H9 (cell line): ENCODE measurements around the gene GIT1. TPM values are rescaled to one million over a fixed set of nuclear protein-coding genes. Genes with fewer than 3 reads are reported as not detected.

Source experiments
- DNase-seq: peaks from one replicate; pipeline ENCODE4 v3.0.0-alpha.2; 2017
- H2AFZ ChIP-seq: one replicate; pipeline ENCODE4 v1.6.1; 2013; ENCODE audit warnings: mild to moderate bottlenecking, low read length, control low read depth, moderate library complexity
- H2AK5ac ChIP-seq: 2 replicates; pipeline ENCODE4 v1.6.1; 2013; ENCODE audit warnings: low read length, control low read depth, mixed read lengths; ENCODE audit not compliant: insufficient read length
- H2BK120ac ChIP-seq: one replicate; pipeline ENCODE4 v1.6.1; 2013; ENCODE audit warnings: low read depth, mild to moderate bottlenecking, low read length, control low read depth, inconsistent platforms; ENCODE audit not compliant: poor library complexity, severe bottlenecking
- H2BK12ac ChIP-seq: 2 replicates; pipeline ENCODE4 v1.6.1; 2013; ENCODE audit warnings: low read length, control low read depth, mixed read lengths, low read depth; ENCODE audit not compliant: insufficient read length
- H2BK15ac ChIP-seq: 2 replicates; pipeline ENCODE4 v1.6.1; 2013; ENCODE audit warnings: low read depth, low read length, control low read depth
- H2BK20ac ChIP-seq: one replicate; pipeline ENCODE4 v1.6.1; 2013; ENCODE audit warnings: low read depth, mild to moderate bottlenecking, low read length, control low read depth, inconsistent platforms; ENCODE audit not compliant: poor library complexity, severe bottlenecking
- H2BK5ac ChIP-seq: 2 replicates; pipeline ENCODE4 v1.6.1; 2013; ENCODE audit warnings: low read length, control low read depth, mixed read lengths; ENCODE audit not compliant: insufficient read length
- H3K14ac ChIP-seq: 2 replicates; pipeline ENCODE4 v1.6.1; 2013; ENCODE audit warnings: low read length, control low read depth; ENCODE audit not compliant: insufficient read depth
- H3K18ac ChIP-seq: 2 replicates; pipeline ENCODE4 v1.6.1; 2013; ENCODE audit warnings: low read depth, mild to moderate bottlenecking, mixed read lengths, low read length, control low read depth; ENCODE audit not compliant: insufficient read length
- H3K23ac ChIP-seq: 2 replicates; pipeline ENCODE4 v1.6.1; 2013; ENCODE audit warnings: low read length, control low read depth, mixed read lengths, low read depth; ENCODE audit not compliant: insufficient read length
- H3K23me2 ChIP-seq: 2 replicates; pipeline ENCODE4 v1.6.1; 2013; ENCODE audit warnings: low read depth, mild to moderate bottlenecking, mixed read lengths, low read length, control low read depth; ENCODE audit not compliant: insufficient read length, poor library complexity, severe bottlenecking
- H3K27ac ChIP-seq: 2 replicates; pipeline ENCODE4 v1.5.1; 2013; ENCODE audit warnings: low read length, control low read depth, mixed read lengths, low read depth; ENCODE audit not compliant: insufficient read length
- H3K27me3 ChIP-seq: 2 replicates; pipeline ENCODE4 v1.6.1; 2013; ENCODE audit warnings: low read length, control low read depth, inconsistent platforms; ENCODE audit not compliant: insufficient read depth
- H3K4ac ChIP-seq: 2 replicates; pipeline ENCODE4 v1.6.1; 2013; ENCODE audit warnings: low read depth, mild to moderate bottlenecking, control low read depth, inconsistent platforms, low read length, moderate library complexity
- H3K4me1 ChIP-seq: 2 replicates; pipeline ENCODE4 v1.6.1; 2013; ENCODE audit warnings: low read length, control low read depth, inconsistent platforms; ENCODE audit not compliant: insufficient read depth
- H3K4me2 ChIP-seq: 2 replicates; pipeline ENCODE4 v1.6.1; 2013; ENCODE audit warnings: low read length, control low read depth, mixed read lengths; ENCODE audit not compliant: insufficient read length, insufficient read depth
- H3K56ac ChIP-seq: 2 replicates; pipeline ENCODE4 v1.6.1; 2013; ENCODE audit warnings: low read depth, mild to moderate bottlenecking, mixed read lengths, low read length, control low read depth; ENCODE audit not compliant: insufficient read length
- H3K79me1 ChIP-seq: 2 replicates; pipeline ENCODE4 v1.6.1; 2013; ENCODE audit warnings: low read depth, mild to moderate bottlenecking, moderate library complexity, low read length, control low read depth, inconsistent platforms; ENCODE audit not compliant: insufficient read depth, poor library complexity, severe bottlenecking
- H3K79me2 ChIP-seq: 2 replicates; pipeline ENCODE4 v1.6.1; 2013; ENCODE audit warnings: low read length, control low read depth, inconsistent platforms; ENCODE audit not compliant: insufficient read depth
- H3K9ac ChIP-seq: 2 replicates; pipeline ENCODE4 v1.6.1; 2013; ENCODE audit warnings: low read length, control low read depth, mixed read lengths; ENCODE audit not compliant: insufficient read length; ENCODE audit errors: extremely low read depth
- H3K9me3 ChIP-seq: one replicate; pipeline ENCODE4 v1.6.1; 2013; ENCODE audit warnings: low read depth, low read length, inconsistent platforms; ENCODE audit not compliant: control insufficient read depth
- H3T11ph ChIP-seq: one replicate; pipeline ENCODE4 v1.6.1; 2013; ENCODE audit warnings: mild to moderate bottlenecking, low read length, control low read depth, inconsistent platforms
- H4K20me1 ChIP-seq: one replicate; pipeline ENCODE4 v1.6.1; 2013; ENCODE audit not compliant: control insufficient read depth, insufficient read length, insufficient read depth
- H4K5ac ChIP-seq: 2 replicates; pipeline ENCODE4 v1.6.1; 2013; ENCODE audit warnings: low read depth, mild to moderate bottlenecking, mixed read lengths, low read length, control low read depth; ENCODE audit not compliant: insufficient read length
- H4K8ac ChIP-seq: replicated peaks from 2 replicates; pipeline ENCODE4 v1.6.1; 2013; ENCODE audit warnings: low read length, control low read depth, mixed read lengths, low read depth; ENCODE audit not compliant: insufficient read length
- H4K91ac ChIP-seq: 2 replicates; pipeline ENCODE4 v1.6.1; 2013; ENCODE audit warnings: low read depth, mild to moderate bottlenecking, moderate library complexity, mixed read lengths, low read length, control low read depth; ENCODE audit not compliant: insufficient read length
- H3K27ac Mint-ChIP-seq, 3 experiments: 2 replicates in 2 of 3; 3 replicates in 1 of 3; pipeline ENCODE4 v1.8.0; 2020 to 2021; ENCODE audit warnings: mixed read lengths in 3 of 3, mild to moderate bottlenecking in 1 of 3, moderate library complexity in 1 of 3
- H3K27me3 Mint-ChIP-seq: 2 replicates; pipeline ENCODE4 v1.8.0; 2021; ENCODE audit warnings: low read depth, mild to moderate bottlenecking, moderate library complexity, mixed read lengths
- H3K36me3 Mint-ChIP-seq, 3 experiments: 2 replicates in 2 of 3; 3 replicates in 1 of 3; pipeline ENCODE4 v1.8.0; 2020 to 2021; ENCODE audit warnings: low read depth in 3 of 3, mixed read lengths in 3 of 3; ENCODE audit not compliant: insufficient read depth in 1 of 3
- H3K4me1 Mint-ChIP-seq, 2 experiments: 2 replicates each; pipeline ENCODE4 v1.8.0; 2020; ENCODE audit warnings: mixed read lengths in 2 of 2
- H3K4me3 Mint-ChIP-seq, 2 experiments: 2 replicates in 1 of 2; 3 replicates in 1 of 2; pipeline ENCODE4 v1.8.0; 2020 to 2021; ENCODE audit warnings: mild to moderate bottlenecking in 2 of 2, mixed read lengths in 2 of 2, moderate library complexity in 1 of 2
- H3K9me3 Mint-ChIP-seq, 2 experiments: 2 replicates in 1 of 2; 3 replicates in 1 of 2; pipeline ENCODE4 v1.8.0; 2020; ENCODE audit warnings: mild to moderate bottlenecking in 2 of 2, mixed read lengths in 2 of 2, moderate library complexity in 1 of 2
- CTCF ChIP-seq: fragments of 200-600 bp; sonication (generic); conservative IDR thresholded peaks from 3 replicates; pipeline ENCODE4 v1.8.0; 2021; ENCODE audit warnings: antibody characterized with exemption, mild to moderate bottlenecking
- WGBS: extraction: QIAGEN DNeasy Blood & Tissue Kit; methylation state at CpG from one replicate; pipeline ENCODE4 v1.1.7; 2013; ENCODE audit warnings: missing lambda C conversion rate, low lambda C conversion rate, mixed read lengths; ENCODE audit not compliant: insufficient read length; ENCODE audit errors: extremely low coverage; 5-methylcytosine and 5-hydroxymethylcytosine counted together
- total RNA-seq: library from RNA; stranded (reverse); gene quantifications from 2 replicates; pipeline ENCODE4 v1.2.1, GENCODE V29; 2021

GIT1 gene
- total RNA-seq, 1 experiment from 2014 or later = 47.4 TPM

- no peak overlapping the region for H2BK5ac ChIP-seq
- H4K91ac ChIP-seq = no peak overlapping the region
- WGBS = no CpG with 5 or more reads among the region's 15 CpGs
- H3K9me3 ChIP-seq = no peaks in the 10 kb centered on the region
- H3K4me2 ChIP-seq = no peak overlapping the region
- H2AK5ac ChIP-seq = no peak overlapping the region
- H3K4me1 ChIP-seq = no peaks in the 10 kb centered on the region
- H2BK15ac ChIP-seq = no peak overlapping the region
- no peak overlapping the region for H4K5ac ChIP-seq
- H3K9ac ChIP-seq = no peak overlapping the region
- no peaks in the 10 kb centered on the region for H3K23me2 ChIP-seq
- H3K4ac ChIP-seq = no peak overlapping the region
- H2BK20ac ChIP-seq = no peak overlapping the region
- no peaks in the 10 kb centered on the region for H3K27me3 ChIP-seq
- no peak overlapping the region for H3K4me3 Mint-ChIP-seq
- no peak overlapping the region for H3K23ac ChIP-seq
- no peak overlapping the region for H3K18ac ChIP-seq
- H4K20me1 ChIP-seq = no peaks in the 10 kb centered on the region
- no peak overlapping the region for H2BK12ac ChIP-seq
- TF ChIP-seq CTCF = no peak
- no peak overlapping the region for H3K14ac ChIP-seq
- H3K4me1 Mint-ChIP-seq = peaks cover 2 to 9% of the 10 kb centered on the region in 2 experiments
- H3T11ph ChIP-seq = no peak overlapping the region
- no peak overlapping the region for H2BK120ac ChIP-seq
- H3K9me3 Mint-ChIP-seq = no peaks in the 10 kb centered on the region
- no peak overlapping the region for H2AFZ ChIP-seq
- H3K36me3 Mint-ChIP-seq = peaks cover 2 to 10% (median 8%) of the 10 kb centered on the region in 3 experiments; a peak in 4 of 7 replicates
- no peak overlapping the region for H3K56ac ChIP-seq
- DNase-seq = no peak
- no peak overlapping the region for H3K27ac ChIP-seq
- no peak overlapping the region for H3K27ac Mint-ChIP-seq
- no peaks in the 10 kb centered on the region for H3K79me1 ChIP-seq
- peaks cover 16% of the 10 kb centered on the region for H3K27me3 Mint-ChIP-seq
- no peak overlapping the region for H4K8ac ChIP-seq
- H3K79me2 ChIP-seq = no peaks in the 10 kb centered on the region
Observed at GRCh38 chr17:29608986-29609385, 19.5 kb upstream of the GIT1 start.
